GM12872 (cell line): ENCODE results near the gene ARHGEF17.

Experiments used
- CTCF ChIP-seq: IDR thresholded peaks from 3 replicates; pipeline ENCODE4 v1.5.1; 2011; ENCODE audit warnings: low read depth, mild to moderate bottlenecking, low read length, moderate library complexity; ENCODE audit not compliant: insufficient read depth

The ARHGEF17 gene

GRCh38 chr11:73265853-73266645 is 42.0 kb upstream of the ARHGEF17 start:
- TF ChIP-seq CTCF: no peak

GRCh38 chr11:73266646-73267020 is 41.4 kb upstream of the ARHGEF17 start:
- no peak for TF ChIP-seq CTCF

GRCh38 chr11:73267122-73267846 is 40.8 kb upstream of the ARHGEF17 start:
- no peak for TF ChIP-seq CTCF

GRCh38 chr11:73267906-73268540 is 40.1 kb upstream of the ARHGEF17 start:
- TF ChIP-seq CTCF: no peak

- TF ChIP-seq CTCF: no peak
Measured at GRCh38 chr11:73268671-73269271, 39.3 kb upstream of the ARHGEF17 start.

- TF ChIP-seq CTCF: no peak
Measured at GRCh38 chr11:73269459-73270015, 38.5 kb upstream of the ARHGEF17 start.
